Retinal pigment epithelial cell (primary cell): ENCODE measurements around the gene SPEM1.
A peak's percentile ranks its signal among the peaks of the same experiment; 100 is the strongest.

Experiments used
- DNase-seq: peaks from one replicate; pipeline ENCODE4 v3.0.0-alpha.2; 2010; ENCODE audit warnings: low read depth
- H3K4me3 ChIP-seq: 2 replicates; pipeline ENCODE4 v1.5.1; 2011; ENCODE audit warnings: mild to moderate bottlenecking, low read length, control low read depth, moderate library complexity
- TF ChIP-seq, protein P1 (sequence below): conservative IDR thresholded peaks from 2 replicates; pipeline ENCODE4 v1.5.1; 2011; ENCODE audit warnings: low read depth, low read length, control low read depth, inconsistent platforms

SPEM1 gene

DNA sequence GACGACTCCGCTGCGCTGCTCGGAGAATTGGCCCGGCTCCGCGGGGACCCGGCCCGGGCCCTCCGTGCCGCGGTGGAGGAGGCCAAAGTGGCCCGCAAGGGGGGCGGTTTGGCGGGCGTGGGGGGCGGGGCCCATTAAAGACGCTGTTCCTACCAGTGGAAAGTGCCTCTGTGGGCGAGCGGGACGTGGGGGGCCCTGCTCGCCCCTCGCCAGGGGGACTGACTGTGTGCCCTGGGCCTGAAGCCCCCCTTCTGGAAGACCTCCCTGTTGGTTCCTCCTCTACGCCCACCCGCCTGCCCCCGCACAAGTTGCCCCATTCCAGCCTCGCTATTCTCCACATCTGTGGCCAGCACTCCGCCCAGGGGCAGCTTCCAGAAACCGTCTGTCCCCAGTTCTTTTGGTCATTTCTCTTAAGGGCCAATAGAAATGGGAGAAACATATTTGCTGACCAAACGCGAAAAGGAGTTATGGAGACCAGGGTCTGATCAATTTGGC, 17.3 kb downstream of the SPEM1 start:
- TF ChIP-seq, protein P1, sequence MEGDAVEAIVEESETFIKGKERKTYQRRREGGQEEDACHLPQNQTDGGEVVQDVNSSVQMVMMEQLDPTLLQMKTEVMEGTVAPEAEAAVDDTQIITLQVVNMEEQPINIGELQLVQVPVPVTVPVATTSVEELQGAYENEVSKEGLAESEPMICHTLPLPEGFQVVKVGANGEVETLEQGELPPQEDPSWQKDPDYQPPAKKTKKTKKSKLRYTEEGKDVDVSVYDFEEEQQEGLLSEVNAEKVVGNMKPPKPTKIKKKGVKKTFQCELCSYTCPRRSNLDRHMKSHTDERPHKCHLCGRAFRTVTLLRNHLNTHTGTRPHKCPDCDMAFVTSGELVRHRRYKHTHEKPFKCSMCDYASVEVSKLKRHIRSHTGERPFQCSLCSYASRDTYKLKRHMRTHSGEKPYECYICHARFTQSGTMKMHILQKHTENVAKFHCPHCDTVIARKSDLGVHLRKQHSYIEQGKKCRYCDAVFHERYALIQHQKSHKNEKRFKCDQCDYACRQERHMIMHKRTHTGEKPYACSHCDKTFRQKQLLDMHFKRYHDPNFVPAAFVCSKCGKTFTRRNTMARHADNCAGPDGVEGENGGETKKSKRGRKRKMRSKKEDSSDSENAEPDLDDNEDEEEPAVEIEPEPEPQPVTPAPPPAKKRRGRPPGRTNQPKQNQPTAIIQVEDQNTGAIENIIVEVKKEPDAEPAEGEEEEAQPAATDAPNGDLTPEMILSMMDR, result no peak
- H3K4me3 ChIP-seq, result peak overlapping the region; percentile 52
- no peak for DNase-seq

- TF ChIP-seq, protein P1, result no peak
- H3K4me3 ChIP-seq, result peak overlapping the region; percentile 52
- no peak for DNase-seq
These were observed 18.0 kb downstream of the SPEM1 start for GRCh38 chr17:7437950-7438614.

DNA sequence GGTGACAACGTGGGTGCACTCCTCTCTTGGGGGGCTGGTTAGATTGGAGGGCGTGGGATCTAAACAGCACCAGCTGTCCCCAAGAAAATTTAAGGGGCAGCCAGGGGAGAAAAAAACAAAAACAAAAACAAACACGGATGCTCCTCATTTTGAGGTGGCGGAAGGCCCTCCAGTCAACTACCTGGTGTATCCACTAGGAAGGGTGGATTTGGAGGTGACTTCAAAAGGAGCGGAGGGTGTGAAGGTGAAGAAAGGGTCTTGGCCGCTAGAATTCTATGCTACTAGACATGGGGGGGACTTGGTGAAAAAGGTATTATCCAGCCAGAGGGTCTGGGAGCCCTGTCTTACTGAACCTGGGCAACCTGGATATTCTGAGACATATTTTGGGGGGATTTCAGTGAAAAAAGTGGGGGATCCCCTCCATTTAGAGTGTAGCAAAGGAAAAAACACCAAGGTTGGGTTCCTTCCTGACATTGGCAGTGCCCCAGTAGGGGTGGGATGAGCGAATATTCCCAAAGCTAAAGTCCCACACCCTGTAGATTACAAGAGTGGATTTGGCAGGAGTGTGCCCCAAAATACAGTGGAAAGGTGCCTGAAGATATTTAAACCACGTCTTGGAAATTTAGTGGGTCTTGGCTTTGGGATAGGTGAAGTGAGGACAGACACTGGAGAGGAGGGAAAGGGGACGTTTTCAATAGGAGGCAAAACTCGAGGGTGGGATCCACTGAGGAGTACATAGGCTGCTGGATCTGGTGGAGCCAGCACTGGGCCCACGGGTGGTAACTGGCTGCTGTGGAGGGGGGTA, 18.7 kb downstream of the SPEM1 start:
- DNase-seq, result no peak
- H3K4me3 ChIP-seq, result peak overlapping the region; percentile 52
- TF ChIP-seq, protein P1, result no peak

- TF ChIP-seq, protein P1, result no peak
- DNase-seq, result no peak
- H3K4me3 ChIP-seq, result peak within 1 kb of the TSS; percentile 68
These were observed 19.5 kb downstream of the SPEM1 start, which contains the start of gene FGF11 for GRCh38 chr17:7439462-7440112. FGF11 (plus strand) TSS chr17:7439512; CDS start chr17:7439621, 109 bp downstream.

- peak overlapping the region; percentile 68 for H3K4me3 ChIP-seq
- TF ChIP-seq, protein P1, result no peak
- no peak for DNase-seq
These were observed 20.1 kb downstream of the SPEM1 start for GRCh38 chr17:7440113-7440833.

- H3K4me3 ChIP-seq, result peak overlapping the region; percentile 68
- no peak for DNase-seq
- TF ChIP-seq, protein P1, result peak; percentile 13
These were observed 20.7 kb downstream of the SPEM1 start for GRCh38 chr17:7440834-7441195.
